SK-N-SH (cell line): ENCODE results near the gene WTAP. TPM values are rescaled to one million over a fixed set of nuclear protein-coding genes. Genes with fewer than 3 reads are reported as not detected.

ENCODE experiments used
- CTCF ChIA-PET: fragments of 300-600, 350-600 bp; formaldehyde crosslinking; extraction: SDS; loops from one replicate; lab custom pipeline; 2021; lab: Yijun Ruan, JAX
- POLR2A ChIA-PET: fragments of 350-600 bp; sonication (Branson Sonifier 250); formaldehyde crosslinking; extraction: SDS; loops from one replicate; lab custom pipeline; 2020; ENCODE audit warnings: antibody characterized with exemption, inconsistent platforms; lab: Yijun Ruan, JAX
- DNase-seq: peaks from one replicate; pipeline ENCODE4 v3.0.0; 2012
- H2AFZ ChIP-seq: fragments of 200-600 bp; sonication (generic); 2 replicates; pipeline ENCODE4 v1.8.1; 2016; ENCODE audit warnings: antibody characterized with exemption, mild to moderate bottlenecking, low read depth
- H3F3A ChIP-seq: fragments of 200-600 bp; sonication (generic); replicated peaks from 2 replicates; pipeline ENCODE3; 2016; ENCODE audit warnings: antibody characterized with exemption, mild to moderate bottlenecking; ENCODE audit not compliant: insufficient read depth
- H3K27ac ChIP-seq, 2 experiments: fragments of 200-500 bp in 1 of 2; fragments of 200-600 bp in 1 of 2; sonication (Bioruptor generic) in 1 of 2; sonication (generic), shearing (Covaris generic) in 1 of 2; 2 replicates each; pipeline versions ENCODE4 v1.5.1 to v1.6.1; 2014 to 2016; ENCODE audit warnings: low read depth in 2 of 2, inconsistent platforms in 1 of 2, low read length in 1 of 2, mild to moderate bottlenecking in 1 of 2, mixed read lengths in 1 of 2
- H3K27me3 ChIP-seq: fragments of 200-600 bp; sonication (generic), shearing (Covaris generic); 2 replicates; pipeline ENCODE4 v1.6.1; 2016; ENCODE audit warnings: mixed run types; ENCODE audit not compliant: insufficient read depth
- H3K36me3 ChIP-seq, 2 experiments: fragments of 200-500 bp in 1 of 2; fragments of 200-600 bp in 1 of 2; sonication (Bioruptor generic) in 1 of 2; sonication (generic) in 1 of 2; replicated peaks in 1 of 2; 2 replicates each; pipeline versions ENCODE3 to v1.5.1; 2014 to 2016; ENCODE audit warnings: low read length in 1 of 2, mild to moderate bottlenecking in 1 of 2; ENCODE audit not compliant: insufficient read depth in 2 of 2, control insufficient read depth in 1 of 2
- H3K4me1 ChIP-seq, 2 experiments: fragments of 200-500 bp in 1 of 2; fragments of 200-600 bp in 1 of 2; sonication (Bioruptor generic) in 1 of 2; sonication (generic), shearing (Covaris generic) in 1 of 2; 2 replicates each; pipeline versions ENCODE4 v1.5.1 to v1.6.1; 2014 to 2016; ENCODE audit warnings: low read depth in 1 of 2, low read length in 1 of 2, mixed run types in 1 of 2; ENCODE audit not compliant: insufficient read depth in 2 of 2, control insufficient read depth in 1 of 2
- H3K4me2 ChIP-seq: fragments of 200-600 bp; sonication (generic), shearing (Covaris generic); 2 replicates; pipeline ENCODE4 v1.6.1; 2017; ENCODE audit warnings: mixed run types
- H3K4me3 ChIP-seq, 2 experiments: fragments of 200-500 bp in 1 of 2; fragments of 200-600 bp in 1 of 2; sonication (Bioruptor generic) in 1 of 2; sonication (generic), shearing (Covaris generic) in 1 of 2; 2 replicates each; pipeline versions ENCODE4 v1.5.1 to v1.8.1; 2014 to 2016; ENCODE audit warnings: low read depth in 2 of 2, inconsistent platforms in 1 of 2, low read length in 1 of 2, mild to moderate bottlenecking in 1 of 2, mixed read lengths in 1 of 2, moderate library complexity in 1 of 2
- H3K79me2 ChIP-seq: fragments of 200-600 bp; sonication (generic); 2 replicates; pipeline ENCODE4 v1.8.1; 2017; ENCODE audit warnings: mild to moderate bottlenecking; ENCODE audit not compliant: insufficient read depth
- H3K9ac ChIP-seq: fragments of 200-600 bp; sonication (generic); 2 replicates; pipeline ENCODE4 v1.6.1; 2017; ENCODE audit warnings: mixed run types
- H3K9me2 ChIP-seq: fragments of 200-600 bp; sonication (generic); 2 replicates; pipeline ENCODE4 v1.6.1; 2017; ENCODE audit warnings: mixed run types
- H3K9me3 ChIP-seq: fragments of 200-600 bp; sonication (generic); 2 replicates; pipeline ENCODE4 v1.6.1; 2017; ENCODE audit warnings: mixed run types, mild to moderate bottlenecking, moderate library complexity
- H4K20me1 ChIP-seq: fragments of 200-600 bp; sonication (generic); 2 replicates; pipeline ENCODE4 v1.6.1; 2017; ENCODE audit warnings: mild to moderate bottlenecking, mixed run types; ENCODE audit not compliant: insufficient read depth
- CHD2 ChIP-seq: fragments of 150-350 bp; IDR thresholded peaks from 2 replicates; pipeline ENCODE4 v1.6.1; 2018; ENCODE audit warnings: low read length; ENCODE audit not compliant: partially characterized antibody
- CTCF ChIP-seq: fragments of 200-600 bp; sonication (generic); IDR thresholded peaks from 2 replicates; pipeline ENCODE4 v1.6.1; 2017; ENCODE audit warnings: antibody characterized with exemption, mild to moderate bottlenecking, moderate library complexity
- EP300 ChIP-seq, 2 experiments: IDR thresholded peaks; 2 replicates each; pipeline versions ENCODE4 v1.4.0 to v1.6.1; 2012; ENCODE audit warnings: borderline replicate concordance in 1 of 2, low read depth in 1 of 2, low read length in 1 of 2
- FOSL2 ChIP-seq: IDR thresholded peaks from 2 replicates; pipeline ENCODE4 v1.4.0; 2012; ENCODE audit warnings: low read depth, mild to moderate bottlenecking, moderate library complexity, borderline replicate concordance
- FOXJ3 ChIP-seq: sonication (generic); formaldehyde crosslinking; IDR thresholded peaks from 2 replicates; pipeline ENCODE4 v1.5.1; 2020; ENCODE audit warnings: mild to moderate bottlenecking, missing genetic modification reagents
- FOXM1 ChIP-seq: IDR thresholded peaks from 2 replicates; pipeline ENCODE4 v1.4.0; 2012; ENCODE audit warnings: low read depth, mild to moderate bottlenecking
- IRF3 ChIP-seq: fragments of 150-350 bp; IDR thresholded peaks from 2 replicates; pipeline ENCODE4 v1.6.1; 2016; ENCODE audit warnings: mild to moderate bottlenecking, low read depth, low read length
- JUND ChIP-seq: IDR thresholded peaks from 2 replicates; pipeline ENCODE4 v1.4.0; 2012
- MAX ChIP-seq: IDR thresholded peaks from 2 replicates; pipeline ENCODE4 v1.4.0; 2012; ENCODE audit warnings: low read depth
- MXI1 ChIP-seq: IDR thresholded peaks from 2 replicates; pipeline ENCODE4 v1.6.1; 2012; ENCODE audit warnings: mild to moderate bottlenecking, low read depth, low read length, improper control_type of control experiment
- NFIC ChIP-seq: IDR thresholded peaks from 2 replicates; pipeline ENCODE4 v1.4.0; 2012; ENCODE audit warnings: borderline replicate concordance
- POLR2AphosphoS5 ChIP-seq: IDR thresholded peaks from 2 replicates; pipeline ENCODE4 v1.6.1; 2012; ENCODE audit warnings: low read depth, low read length
- RCOR1 ChIP-seq: fragments of 150-350 bp; IDR thresholded peaks from 2 replicates; pipeline ENCODE4 v1.6.1; 2017; ENCODE audit warnings: antibody characterized with exemption, low read length
- RXRA ChIP-seq: IDR thresholded peaks from 2 replicates; pipeline ENCODE4 v1.4.0; 2012; ENCODE audit warnings: low read depth, mild to moderate bottlenecking, borderline replicate concordance
- SMC3 ChIP-seq: IDR thresholded peaks from 2 replicates; pipeline ENCODE4 v1.6.1; 2012; ENCODE audit warnings: low read depth, low read length, improper control_type of control experiment
- TCF12 ChIP-seq: IDR thresholded peaks from 2 replicates; pipeline ENCODE4 v1.4.0; 2012
- TEAD4 ChIP-seq: IDR thresholded peaks from 2 replicates; pipeline ENCODE4 v1.4.0; 2012; ENCODE audit warnings: mild to moderate bottlenecking, borderline replicate concordance; ENCODE audit not compliant: insufficient read depth
- USF1 ChIP-seq: IDR thresholded peaks from 2 replicates; pipeline ENCODE4 v1.4.0; 2012; ENCODE audit warnings: low read depth, borderline replicate concordance
- YY1 ChIP-seq: IDR thresholded peaks from 2 replicates; pipeline ENCODE4 v1.4.0; 2012; ENCODE audit warnings: low read depth, mild to moderate bottlenecking
- WGBS: methylation state at CpG from one replicate; pipeline ENCODE4 v1.1.6; 2017; ENCODE audit warnings: low lambda C conversion rate; 5-methylcytosine and 5-hydroxymethylcytosine counted together
- polyA plus RNA-seq, 3 experiments: library from polyadenylated mRNA; depleted of rRNA; stranded (reverse); fragments of >200 nt; gene quantifications; 2 replicates each; pipeline ENCODE4 v1.2.3, GENCODE V29; 2012

WTAP gene
- polyA plus RNA-seq, 1 of the 3 experiments (the other 2 are of a cell fraction): 12.8 TPM

- H3K79me2 ChIP-seq: no peaks in the 10 kb centered on the region
- no peaks in the 10 kb centered on the region for H3K9me3 ChIP-seq
- H3F3A ChIP-seq: peaks cover 8% of the 10 kb centered on the region
- H3K36me3 ChIP-seq: peaks cover 16 to 23% of the 10 kb centered on the region in 2 experiments
- H2AFZ ChIP-seq: no peak overlapping the region
- CTCF ChIA-PET: no interaction called here
- H3K4me3 ChIP-seq: no peak overlapping the region
- H4K20me1 ChIP-seq: no peaks in the 10 kb centered on the region
- H3K27ac ChIP-seq: no peak overlapping the region
- no peak overlapping the region for H3K4me2 ChIP-seq
- POLR2A ChIA-PET: no interaction called here
- no peaks in the 10 kb centered on the region for H3K9me2 ChIP-seq
- no peak for TF ChIP-seq JUND
- no peak for TF ChIP-seq FOXM1
- no peak for TF ChIP-seq RCOR1
- no peak for TF ChIP-seq CTCF
- no peak for TF ChIP-seq IRF3
- TF ChIP-seq NFIC: no peak
- H3K4me1 ChIP-seq: no peaks in the 10 kb centered on the region
- DNase-seq: no peak
- WGBS: 95% methylated on average over 8 of the region's 8 CpGs
- no peaks in the 10 kb centered on the region for H3K27me3 ChIP-seq
- H3K9ac ChIP-seq: no peak overlapping the region
Observed at GRCh38 chr6:159801935-159802334, 74.6 kb downstream of the WTAP start.

- Histone ChIP-seq H3K9me2 (no peaks in the 10 kb centered on the region), H3K4me2 (no peak overlapping the region), H3K27ac (no peak overlapping the region), H3K4me3 (no peak overlapping the region), H3K4me1 (no peaks in the 10 kb centered on the region), H3K9ac (no peak overlapping the region), H3K9me3 (no peaks in the 10 kb centered on the region), H2AFZ (no peak overlapping the region), H4K20me1 (no peaks in the 10 kb centered on the region), H3K27me3 (no peaks in the 10 kb centered on the region)
- DNase-seq: no peak
- POLR2A ChIA-PET: no interaction called here
- no peak for TF ChIP-seq MAX
- TF ChIP-seq RXRA: no peak
- TF ChIP-seq FOXJ3 (CRISPR knock-in tag): no peak
- TF ChIP-seq EP300 (IDR thresholded peaks at IDR 0.05; ENCODE audit: borderline replicate concordance in 1 of 2, low read depth in 1 of 2, low read length in 1 of 2): no peak
- TF ChIP-seq SMC3: no peak
- TF ChIP-seq YY1: no peak
- TF ChIP-seq CHD2: no peak
- no peak for TF ChIP-seq TCF12
- TF ChIP-seq FOSL2: no peak
- TF ChIP-seq USF1: no peak
- no peak for TF ChIP-seq RCOR1
- no peak for TF ChIP-seq POLR2AphosphoS5
- TF ChIP-seq IRF3: no peak
- TF ChIP-seq JUND: no peak
- no peak for TF ChIP-seq TEAD4
- no peak for TF ChIP-seq FOXM1
- no peak for TF ChIP-seq MXI1
- TF ChIP-seq, all 33 proteins: peak for 0
- 81% methylated on average over 10 of the region's 10 CpGs for WGBS
- no peaks in the 10 kb centered on the region for H3F3A ChIP-seq
- peaks cover 0 to 2% of the 10 kb centered on the region in 2 experiments for H3K36me3 ChIP-seq
- no peaks in the 10 kb centered on the region for H3K79me2 ChIP-seq
- CTCF ChIA-PET: no interaction called here
Observed at GRCh38 chr6:159804504-159804903, 77.2 kb downstream of the WTAP start.
